Measurements from ENCODE around the gene EHD2.
"Not testable (repeated sequence)": the region's sequence is repeated elsewhere in the genome, so short reads cannot be mapped to it uniquely, and the experiment has no call there.

EHD2 gene, protein sequence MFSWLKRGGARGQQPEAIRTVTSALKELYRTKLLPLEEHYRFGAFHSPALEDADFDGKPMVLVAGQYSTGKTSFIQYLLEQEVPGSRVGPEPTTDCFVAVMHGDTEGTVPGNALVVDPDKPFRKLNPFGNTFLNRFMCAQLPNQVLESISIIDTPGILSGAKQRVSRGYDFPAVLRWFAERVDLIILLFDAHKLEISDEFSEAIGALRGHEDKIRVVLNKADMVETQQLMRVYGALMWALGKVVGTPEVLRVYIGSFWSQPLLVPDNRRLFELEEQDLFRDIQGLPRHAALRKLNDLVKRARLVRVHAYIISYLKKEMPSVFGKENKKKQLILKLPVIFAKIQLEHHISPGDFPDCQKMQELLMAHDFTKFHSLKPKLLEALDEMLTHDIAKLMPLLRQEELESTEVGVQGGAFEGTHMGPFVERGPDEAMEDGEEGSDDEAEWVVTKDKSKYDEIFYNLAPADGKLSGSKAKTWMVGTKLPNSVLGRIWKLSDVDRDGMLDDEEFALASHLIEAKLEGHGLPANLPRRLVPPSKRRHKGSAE

DNA sequence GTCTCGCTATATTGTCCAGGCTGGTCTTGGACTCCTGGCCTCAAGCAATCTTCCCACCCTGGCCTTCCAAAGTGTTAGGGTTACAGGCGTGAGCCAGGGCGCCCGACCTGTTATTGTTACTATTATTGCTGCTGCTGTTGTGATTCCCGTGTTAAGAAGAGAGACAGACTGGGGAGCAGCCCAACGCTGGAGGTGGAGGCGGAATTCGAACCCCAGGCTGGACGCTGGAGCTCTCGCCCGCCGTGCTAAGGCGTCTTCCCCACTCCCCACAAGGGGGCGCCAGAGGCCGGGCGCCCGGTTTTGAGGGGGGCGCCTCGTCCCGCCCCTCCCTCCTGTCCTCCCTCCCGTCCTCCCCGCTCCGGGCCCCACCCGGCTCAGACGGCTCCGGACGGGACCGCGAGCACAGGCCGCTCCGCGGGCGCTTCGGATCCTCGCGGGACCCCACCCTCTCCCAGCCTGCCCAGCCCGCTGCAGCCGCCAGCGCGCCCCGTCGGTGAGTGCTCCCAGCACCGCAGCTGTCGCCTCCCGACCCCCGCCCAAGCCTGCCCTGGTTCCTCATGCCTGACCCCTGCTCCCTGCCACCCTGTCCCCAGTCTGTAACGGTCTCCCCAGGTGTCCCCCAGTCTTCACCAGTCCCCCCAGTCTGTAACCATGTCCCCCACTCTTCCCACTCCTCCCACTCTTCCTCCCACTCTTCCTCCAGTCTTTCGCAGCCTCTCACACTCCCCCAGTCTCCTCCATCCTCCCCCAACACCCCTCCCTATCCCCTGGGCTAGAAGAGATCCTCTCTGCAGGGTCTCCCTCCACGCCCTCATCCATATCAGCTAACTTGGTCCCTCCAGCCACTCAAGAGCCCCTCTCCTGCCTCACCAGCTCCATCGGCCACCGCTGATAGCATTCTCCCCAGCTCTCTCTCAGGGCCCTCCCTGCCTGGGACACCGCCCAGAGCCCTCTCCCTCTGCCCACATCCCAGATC, at the start of gene EHD2:
Gene EHD2, plus strand, starts transcription at position 377 of the 976 bp plus-strand sequence. CDS start 3,191 bp downstream, outside the sequence.
- Mint-ChIP-seq H3K4me3 (no peak within 1 kb of the TSS), H3K9me3 (no peaks in the 10 kb centered on the region), H3K4me1 (no peaks in the 10 kb centered on the region), H3K27ac (no peak within 1 kb of the TSS), H3K36me3 (no peaks in the 10 kb centered on the region), H3K27me3 (peaks cover 20% of the 10 kb centered on the region)

DNA sequence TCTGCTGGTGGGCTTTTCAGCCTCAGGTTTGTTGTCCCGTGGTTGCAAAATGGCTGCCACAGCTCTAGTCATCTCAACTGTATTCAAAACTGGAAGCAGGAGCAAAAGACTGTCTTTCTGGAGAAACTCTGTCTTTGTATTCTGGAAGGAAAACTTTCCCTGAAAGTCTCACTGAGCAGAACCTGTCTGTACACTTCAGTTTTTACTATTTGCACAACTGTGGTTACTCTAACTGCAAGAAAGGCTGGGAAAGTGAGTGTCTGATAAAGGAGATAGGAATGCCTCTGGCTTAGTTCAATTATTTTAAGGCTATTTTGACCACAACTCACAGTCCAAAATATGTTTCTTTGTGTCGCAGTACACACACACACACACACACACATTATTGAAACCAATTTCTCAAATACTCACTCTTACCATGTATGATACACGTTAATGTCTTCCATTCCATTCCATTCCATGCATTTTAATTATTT, 49.7 kb upstream of the EHD2 start:
- no peaks in the 10 kb centered on the region for H3K27me3 Mint-ChIP-seq
- no peak overlapping the region for H3K27ac Mint-ChIP-seq
- H3K4me3 Mint-ChIP-seq: no peak overlapping the region
- peaks cover 3% of the 10 kb centered on the region for H3K36me3 Mint-ChIP-seq
- H3K4me1 Mint-ChIP-seq: peaks cover 29% of the 10 kb centered on the region
- H3K9me3 Mint-ChIP-seq: no peaks in the 10 kb centered on the region

DNA sequence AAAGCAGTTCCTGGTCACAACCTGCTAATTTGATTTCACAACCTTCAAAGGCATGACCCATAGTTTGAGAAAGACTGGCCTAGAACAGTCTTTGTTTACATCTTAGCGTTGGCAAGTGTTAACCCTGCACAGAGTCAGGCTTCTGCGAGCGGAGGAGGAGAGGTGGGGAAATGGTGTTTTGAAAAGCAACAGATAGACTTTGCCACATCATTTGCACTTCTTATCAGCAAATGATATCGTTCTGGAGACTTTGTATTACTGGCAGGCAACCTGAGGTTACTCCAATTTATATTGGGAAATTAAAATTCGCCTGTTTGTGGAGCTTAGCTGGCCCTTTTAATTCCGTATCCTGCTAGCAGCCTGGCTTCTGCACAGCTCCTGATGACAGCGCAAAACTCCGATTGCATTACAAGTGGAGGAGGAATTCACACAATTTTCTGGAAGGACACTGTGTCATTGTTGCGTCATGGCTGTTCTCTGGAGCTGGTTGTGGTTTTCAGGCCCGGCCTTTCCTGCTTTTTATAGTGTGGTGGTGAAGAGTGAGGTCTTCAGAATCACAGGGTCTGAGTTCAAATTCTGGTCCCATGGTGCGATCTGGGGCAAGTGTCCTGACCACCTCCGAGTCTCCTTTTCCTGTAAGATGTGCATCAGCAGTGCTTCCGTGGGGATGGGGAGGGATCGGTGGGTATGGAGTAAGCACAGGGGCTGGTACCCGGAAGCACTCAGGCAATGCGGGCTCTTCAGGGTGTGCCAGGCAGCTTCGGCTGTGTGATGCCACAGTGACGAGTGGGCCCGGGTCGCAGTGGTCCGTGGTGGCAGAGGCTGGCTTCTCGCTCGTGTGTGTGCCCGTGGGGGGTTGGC, 49.1 kb upstream of the EHD2 start:
- Mint-ChIP-seq H3K36me3 (peaks cover 3% of the 10 kb centered on the region), H3K27me3 (no peaks in the 10 kb centered on the region), H3K27ac (no peak overlapping the region), H3K9me3 (no peaks in the 10 kb centered on the region), H3K4me1 (peaks cover 26% of the 10 kb centered on the region), H3K4me3 (no peak overlapping the region)

DNA sequence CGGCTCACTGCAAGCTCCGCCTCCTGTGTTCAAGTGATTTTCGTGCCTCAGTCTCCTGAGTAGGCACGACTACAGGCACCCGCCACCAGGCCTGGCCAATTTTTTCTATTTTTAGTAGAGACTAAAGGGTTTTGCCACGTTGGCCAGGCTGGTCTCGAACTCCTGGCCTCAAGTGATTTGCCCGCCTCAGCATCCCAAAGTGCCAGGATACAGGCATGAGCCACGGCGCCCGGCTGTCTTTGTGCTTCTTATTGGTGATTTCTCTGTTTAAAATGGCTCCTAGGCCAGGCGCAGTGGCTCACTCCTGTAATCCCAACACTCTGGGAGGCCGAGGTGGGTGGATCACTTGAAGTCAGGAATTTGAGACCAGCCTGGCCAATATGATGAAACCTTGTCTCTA, 44.7 kb upstream of the EHD2 start:
- peaks cover 13% of the 10 kb centered on the region for H3K4me1 Mint-ChIP-seq
- H3K36me3 Mint-ChIP-seq, H3K27me3 Mint-ChIP-seq, H3K9me3 Mint-ChIP-seq, H3K4me3 Mint-ChIP-seq, H3K27ac Mint-ChIP-seq: not testable (repeated sequence)

DNA sequence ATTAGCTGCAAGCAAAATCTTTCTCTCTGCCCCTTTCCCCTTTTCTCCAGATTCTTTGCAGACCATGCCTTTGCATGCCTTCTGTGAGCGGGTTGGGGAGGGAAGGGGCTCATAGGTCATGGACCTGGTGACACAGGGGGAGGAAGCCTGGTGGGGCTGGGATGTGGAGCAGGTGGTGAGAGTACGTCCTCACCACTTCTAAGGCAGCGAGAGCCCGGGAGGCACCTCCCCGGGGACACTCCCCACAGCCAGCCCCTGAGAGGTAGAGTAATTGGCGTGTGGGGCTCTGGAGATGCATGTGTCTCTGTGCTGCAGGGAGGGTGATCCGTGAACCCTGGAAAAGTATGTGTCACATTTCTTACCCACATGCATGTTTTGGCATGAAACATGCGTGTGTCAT, 42.5 kb upstream of the EHD2 start:
- no peaks in the 10 kb centered on the region for H3K27me3 Mint-ChIP-seq
- H3K9me3 Mint-ChIP-seq: no peaks in the 10 kb centered on the region
- no peak overlapping the region for H3K27ac Mint-ChIP-seq
- H3K4me1 Mint-ChIP-seq: peaks cover 5% of the 10 kb centered on the region
- H3K36me3 Mint-ChIP-seq: peaks cover 7% of the 10 kb centered on the region
- H3K4me3 Mint-ChIP-seq: no peak overlapping the region

DNA sequence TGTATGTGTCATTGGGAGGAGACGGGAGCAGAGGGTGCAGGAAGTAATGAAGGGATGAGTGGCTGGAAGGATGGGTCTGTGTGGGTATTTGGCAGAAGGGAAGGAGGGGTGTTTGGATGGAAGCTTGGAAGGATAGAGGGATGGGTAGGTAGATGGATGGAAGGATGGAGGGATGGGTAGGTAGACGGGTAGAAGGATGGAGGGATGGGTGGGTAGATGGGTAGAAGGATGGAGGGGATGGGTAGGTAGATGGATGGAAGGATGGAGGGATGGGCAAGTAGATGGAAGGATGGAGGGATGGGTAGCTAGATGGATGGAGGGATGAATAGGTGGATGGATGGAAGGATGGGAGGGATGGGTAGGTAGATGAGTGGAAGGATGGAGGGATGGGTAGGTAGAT, 41.7 kb upstream of the EHD2 start:
- peaks cover 7% of the 10 kb centered on the region for H3K36me3 Mint-ChIP-seq
- H3K27ac Mint-ChIP-seq: peak overlapping the region; percentile 72
- peaks cover 4% of the 10 kb centered on the region for H3K4me1 Mint-ChIP-seq
- no peak overlapping the region for H3K4me3 Mint-ChIP-seq
- no peaks in the 10 kb centered on the region for H3K27me3 Mint-ChIP-seq
- no peaks in the 10 kb centered on the region for H3K9me3 Mint-ChIP-seq

DNA sequence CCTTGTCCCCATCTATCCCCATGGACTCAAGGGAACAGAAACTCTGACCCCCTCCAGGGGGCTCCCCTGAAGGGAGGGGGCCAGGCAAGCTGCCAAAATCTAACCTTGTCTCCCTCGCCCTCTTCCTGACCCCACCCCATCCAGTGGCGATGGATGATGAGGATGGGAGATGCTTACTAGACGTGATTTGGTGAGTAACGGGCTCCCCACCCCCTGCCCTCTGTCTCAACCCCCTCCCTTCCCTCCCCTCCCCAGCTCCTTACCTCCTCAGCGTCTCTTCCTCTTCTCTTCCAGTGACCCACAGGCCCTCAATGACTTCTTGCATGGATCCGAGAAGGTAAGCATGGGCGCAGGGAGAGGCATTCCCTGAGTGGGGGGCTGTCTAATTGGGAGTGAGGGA, 39.8 kb upstream of the EHD2 start:
- Mint-ChIP-seq H3K9me3 (no peaks in the 10 kb centered on the region), H3K27me3 (no peaks in the 10 kb centered on the region), H3K4me1 (peaks cover 4% of the 10 kb centered on the region), H3K36me3 (peaks cover 10% of the 10 kb centered on the region), H3K27ac (no peak overlapping the region), H3K4me3 (no peak overlapping the region)

DNA sequence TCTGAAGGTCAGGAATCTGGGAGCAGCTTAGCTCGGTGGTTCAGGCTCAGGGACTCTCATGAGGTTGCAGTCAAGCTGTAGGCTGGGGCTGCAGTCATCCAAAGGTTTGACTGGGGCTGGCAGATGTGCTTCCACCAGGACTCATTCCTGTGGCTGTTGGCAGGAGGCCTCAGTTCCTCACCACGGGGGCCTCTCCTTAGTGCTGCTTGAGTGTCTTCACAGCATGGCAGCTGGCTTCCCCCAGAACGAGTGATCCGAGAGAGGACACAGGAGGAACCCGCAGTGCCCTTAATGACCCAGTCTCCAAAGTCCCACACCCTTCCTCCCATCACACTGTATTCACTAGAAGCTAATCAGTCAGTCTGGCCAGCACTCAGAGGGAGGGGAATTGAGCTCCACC, 38.7 kb upstream of the EHD2 start:
- peaks cover 4% of the 10 kb centered on the region for H3K4me1 Mint-ChIP-seq
- H3K36me3 Mint-ChIP-seq: peaks cover 10% of the 10 kb centered on the region
- no peak overlapping the region for H3K4me3 Mint-ChIP-seq
- H3K9me3 Mint-ChIP-seq: no peaks in the 10 kb centered on the region
- H3K27me3 Mint-ChIP-seq: no peaks in the 10 kb centered on the region
- H3K27ac Mint-ChIP-seq: no peak overlapping the region

DNA sequence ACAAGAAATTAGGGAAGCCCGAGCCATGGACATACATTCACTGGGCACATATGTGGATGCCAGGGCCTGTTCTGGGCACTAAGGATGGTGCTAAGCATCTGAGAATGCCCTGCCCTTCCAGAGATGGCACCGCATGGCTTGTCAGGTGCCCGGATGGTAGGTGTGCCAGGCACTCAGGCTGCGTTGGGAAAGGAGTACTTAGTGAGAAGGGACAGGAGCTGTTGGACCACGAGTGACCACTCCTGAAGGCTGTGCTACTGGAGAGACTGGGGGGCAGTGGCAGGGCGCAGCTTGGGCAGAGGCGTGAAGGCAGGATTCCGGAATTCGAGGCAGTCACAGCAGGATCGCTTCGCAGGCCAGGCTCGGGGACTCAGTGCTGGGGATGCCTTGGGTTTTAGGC, 38.0 kb upstream of the EHD2 start:
- Mint-ChIP-seq H3K27ac (no peak overlapping the region), H3K36me3 (peaks cover 10% of the 10 kb centered on the region)

DNA sequence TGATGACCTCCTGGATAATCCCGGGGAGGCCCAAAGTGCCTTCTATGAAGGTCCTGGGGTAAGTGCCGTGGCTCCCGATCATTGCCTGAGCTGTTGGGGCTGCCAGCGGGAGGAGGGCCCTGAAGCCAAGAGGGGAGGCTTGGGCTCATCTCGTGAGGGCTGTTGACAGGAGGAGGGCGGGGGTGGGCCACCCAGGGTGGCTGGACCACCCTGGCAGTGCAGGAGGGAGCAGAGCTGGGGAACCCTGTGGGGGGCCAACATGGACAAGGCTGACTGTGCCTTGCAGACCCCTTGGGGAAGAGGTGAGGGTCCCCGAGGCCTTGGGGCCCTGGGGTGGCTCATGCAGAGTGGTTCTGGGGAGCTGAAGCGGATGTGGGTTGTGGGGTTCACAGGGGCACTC, 37.4 kb upstream of the EHD2 start:
- Mint-ChIP-seq H3K4me3 (no peak overlapping the region), H3K9me3 (no peaks in the 10 kb centered on the region), H3K36me3 (peaks cover 10% of the 10 kb centered on the region), H3K27me3 (no peaks in the 10 kb centered on the region), H3K4me1 (peaks cover 4% of the 10 kb centered on the region), H3K27ac (peak overlapping the region; percentile 46)

More for the DNA sequence above, 38.0 kb upstream of the EHD2 start:
- Mint-ChIP-seq H3K4me3 (no peak overlapping the region), H3K9me3 (no peaks in the 10 kb centered on the region), H3K27me3 (no peaks in the 10 kb centered on the region), H3K4me1 (peaks cover 4% of the 10 kb centered on the region)

DNA sequence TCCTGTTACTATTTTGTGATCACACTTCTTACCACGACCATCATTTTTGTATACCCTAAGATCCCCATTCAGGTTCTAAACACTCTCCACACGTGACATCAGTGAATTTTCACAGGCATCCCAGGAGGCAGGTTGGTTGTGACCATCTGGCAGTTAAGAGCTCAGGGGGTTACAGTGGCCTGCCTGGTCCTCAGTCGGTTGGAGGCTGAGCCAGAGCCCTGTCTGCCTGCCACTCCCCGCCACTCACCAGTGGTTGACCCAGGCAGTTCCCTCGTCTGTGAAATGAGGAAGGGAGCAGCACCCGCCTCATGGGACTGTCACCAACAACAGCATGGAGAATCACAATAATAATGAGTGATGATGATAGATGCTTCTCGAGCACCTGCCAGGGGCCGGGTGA, 36.4 kb upstream of the EHD2 start:
- Mint-ChIP-seq H3K4me3 (no peak overlapping the region), H3K9me3 (no peaks in the 10 kb centered on the region), H3K4me1 (peaks cover 4% of the 10 kb centered on the region), H3K36me3 (peaks cover 13% of the 10 kb centered on the region), H3K27ac (no peak overlapping the region), H3K27me3 (no peaks in the 10 kb centered on the region)

DNA sequence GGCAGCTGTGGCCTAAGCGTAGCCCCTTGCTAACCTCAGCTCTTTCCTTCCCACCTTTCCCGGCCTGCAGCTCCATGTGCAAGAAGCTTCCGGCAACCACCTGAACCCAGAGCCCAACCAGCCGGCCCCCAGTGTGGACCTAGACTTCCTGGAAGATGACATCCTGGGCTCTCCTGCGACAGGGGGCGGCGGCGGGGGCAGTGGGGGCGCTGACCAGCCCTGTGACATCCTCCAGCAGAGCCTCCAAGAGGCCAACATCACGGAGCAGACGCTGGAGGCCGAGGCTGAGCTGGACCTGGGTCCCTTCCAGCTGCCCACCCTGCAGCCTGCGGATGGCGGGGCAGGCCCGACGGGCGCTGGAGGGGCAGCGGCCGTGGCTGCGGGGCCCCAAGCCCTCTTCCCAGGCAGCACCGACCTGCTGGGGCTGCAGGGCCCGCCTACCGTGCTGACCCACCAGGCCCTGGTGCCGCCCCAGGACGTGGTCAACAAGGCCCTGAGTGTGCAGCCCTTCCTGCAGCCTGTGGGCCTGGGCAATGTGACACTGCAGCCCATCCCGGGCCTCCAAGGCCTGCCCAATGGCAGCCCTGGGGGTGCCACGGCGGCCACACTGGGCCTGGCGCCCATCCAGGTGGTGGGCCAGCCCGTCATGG, 33.8 kb upstream of the EHD2 start:
- Mint-ChIP-seq H3K4me3 (no peak overlapping the region), H3K27me3 (no peaks in the 10 kb centered on the region), H3K9me3 (no peaks in the 10 kb centered on the region), H3K27ac (no peak overlapping the region), H3K36me3 (peaks cover 12% of the 10 kb centered on the region), H3K4me1 (no peaks in the 10 kb centered on the region)

DNA sequence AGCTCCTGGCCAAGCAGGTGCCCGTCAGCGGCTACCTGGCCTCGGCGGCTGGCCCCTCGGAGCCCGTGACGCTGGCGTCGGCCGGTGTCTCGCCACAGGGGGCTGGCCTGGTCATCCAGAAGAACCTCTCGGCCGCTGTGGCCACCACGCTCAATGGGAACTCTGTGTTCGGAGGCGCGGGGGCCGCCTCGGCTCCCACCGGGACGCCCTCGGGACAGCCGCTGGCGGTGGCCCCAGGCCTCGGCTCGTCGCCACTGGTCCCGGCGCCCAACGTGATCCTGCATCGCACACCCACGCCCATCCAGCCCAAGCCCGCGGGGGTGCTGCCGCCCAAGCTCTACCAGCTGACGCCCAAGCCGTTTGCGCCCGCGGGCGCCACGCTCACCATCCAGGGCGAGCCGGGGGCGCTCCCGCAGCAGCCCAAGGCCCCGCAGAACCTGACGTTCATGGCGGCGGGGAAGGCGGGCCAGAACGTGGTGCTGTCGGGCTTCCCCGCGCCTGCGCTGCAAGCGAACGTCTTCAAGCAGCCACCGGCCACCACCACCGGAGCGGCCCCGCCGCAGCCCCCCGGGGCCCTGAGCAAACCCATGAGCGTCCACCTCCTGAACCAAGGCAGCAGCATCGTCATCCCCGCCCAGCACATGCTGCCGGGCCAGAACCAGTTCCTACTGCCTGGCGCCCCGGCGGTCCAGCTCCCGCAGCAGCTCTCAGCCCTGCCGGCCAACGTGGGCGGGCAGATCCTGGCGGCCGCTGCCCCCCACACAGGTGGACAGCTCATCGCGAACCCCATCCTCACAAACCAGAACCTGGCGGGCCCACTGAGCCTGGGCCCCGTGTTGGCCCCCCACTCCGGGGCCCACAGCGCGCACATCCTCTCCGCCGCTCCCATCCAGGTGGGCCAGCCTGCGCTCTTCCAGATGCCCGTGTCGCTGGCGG, 33.0 kb upstream of the EHD2 start:
- Mint-ChIP-seq H3K4me3 (no peak overlapping the region), H3K27ac (no peak overlapping the region), H3K36me3 (peaks cover 8% of the 10 kb centered on the region), H3K4me1 (no peaks in the 10 kb centered on the region), H3K27me3 (no peaks in the 10 kb centered on the region), H3K9me3 (no peaks in the 10 kb centered on the region)

DNA sequence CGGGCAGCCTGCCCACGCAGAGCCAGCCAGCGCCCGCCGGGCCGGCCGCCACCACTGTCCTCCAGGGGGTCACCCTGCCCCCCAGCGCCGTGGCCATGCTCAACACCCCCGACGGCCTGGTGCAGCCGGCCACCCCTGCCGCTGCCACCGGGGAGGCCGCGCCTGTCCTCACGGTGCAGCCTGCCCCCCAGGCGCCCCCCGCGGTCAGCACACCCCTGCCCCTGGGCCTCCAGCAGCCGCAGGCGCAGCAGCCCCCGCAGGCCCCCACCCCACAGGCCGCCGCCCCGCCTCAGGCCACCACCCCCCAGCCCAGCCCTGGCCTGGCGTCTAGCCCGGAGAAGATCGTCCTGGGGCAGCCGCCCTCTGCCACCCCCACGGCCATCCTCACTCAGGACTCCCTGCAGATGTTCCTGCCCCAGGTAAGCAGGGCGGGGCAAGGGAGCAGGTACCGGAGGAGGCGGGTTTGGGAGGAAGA, 32.3 kb upstream of the EHD2 start:
- no peak overlapping the region for H3K4me3 Mint-ChIP-seq
- no peak overlapping the region for H3K27ac Mint-ChIP-seq
- H3K27me3 Mint-ChIP-seq: no peaks in the 10 kb centered on the region
- no peaks in the 10 kb centered on the region for H3K9me3 Mint-ChIP-seq
- H3K4me1 Mint-ChIP-seq: no peaks in the 10 kb centered on the region
- peaks cover 8% of the 10 kb centered on the region for H3K36me3 Mint-ChIP-seq

Data from activated naive CD4-positive, alpha-beta T cell treated with anti-CD3 and anti-CD28 coated beads, Interleukin-2, amount 50 U/mL, for 24 hours (primary cell).